GM18951 (cell line): Measurements from ENCODE around the gene DAD1.

Source experiments
- POLR2A ChIP-seq: IDR thresholded peaks from 4 replicates; pipeline ENCODE4 v1.6.1; 2011; ENCODE audit warnings: mild to moderate bottlenecking; ENCODE audit not compliant: insufficient read length, insufficient read depth; ENCODE audit errors: extremely low read depth
- in situ Hi-C: fragments of 300-500 bp; cut with MboI; formaldehyde crosslinking; loops from one replicate; pipeline ENCODE4 v1.12.0; 2022; ENCODE audit warnings: low sequenced_read_pairs, mixed read lengths, inconsistent platforms; ENCODE audit not compliant: unreplicated experiment

The DAD1 gene

GRCh38 chr14:22594156-22594716 is 5.2 kb upstream of the DAD1 start:
- no peak for TF ChIP-seq POLR2A

DNA sequence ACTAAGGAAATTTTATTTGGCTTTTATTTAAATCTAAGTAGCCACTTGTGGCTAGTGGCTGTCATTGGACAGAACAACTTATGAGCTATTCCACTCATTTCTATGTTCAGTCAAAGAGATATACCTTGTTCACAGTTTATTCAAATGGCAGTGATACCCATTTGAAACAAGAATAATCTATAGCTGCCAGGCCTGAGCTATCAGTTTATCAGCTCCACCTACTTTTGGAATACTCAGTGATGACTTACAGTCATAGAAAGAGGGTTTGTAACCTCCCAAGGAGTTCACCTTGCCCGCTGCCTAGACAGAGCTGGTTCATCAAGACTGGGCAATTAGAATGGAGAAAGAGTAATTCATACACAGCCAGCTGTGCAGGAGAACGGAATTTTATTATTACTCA is 4.6 kb upstream of the DAD1 start:
- TF ChIP-seq POLR2A: no peak
- in situ Hi-C loops: no loop called here

More at GRCh38 chr14:22594156-22594716, 5.2 kb upstream of the DAD1 start:
- in situ Hi-C loops: no loop called here

DNA sequence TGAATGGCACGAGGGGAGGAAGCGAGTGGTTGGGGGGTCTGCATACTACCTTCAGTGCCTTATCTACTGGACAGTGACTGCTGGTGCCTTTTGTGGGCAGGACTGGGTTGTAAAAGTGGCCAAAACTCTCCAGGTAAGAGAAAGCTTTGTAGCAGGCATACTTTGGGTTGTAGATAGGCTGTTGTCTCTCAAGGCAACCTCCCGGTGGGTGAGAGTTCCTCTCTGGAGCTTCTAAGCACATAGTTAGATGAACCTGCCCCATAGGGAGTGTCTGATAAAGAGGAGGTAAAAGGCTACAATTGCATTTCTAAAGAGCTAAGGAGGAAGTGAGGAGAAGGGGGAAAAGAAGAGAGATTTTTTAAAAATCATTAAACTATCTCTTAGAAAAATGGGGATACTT is 4.2 kb upstream of the DAD1 start:
- no peak for TF ChIP-seq POLR2A
- in situ Hi-C loops: no loop called here

DNA sequence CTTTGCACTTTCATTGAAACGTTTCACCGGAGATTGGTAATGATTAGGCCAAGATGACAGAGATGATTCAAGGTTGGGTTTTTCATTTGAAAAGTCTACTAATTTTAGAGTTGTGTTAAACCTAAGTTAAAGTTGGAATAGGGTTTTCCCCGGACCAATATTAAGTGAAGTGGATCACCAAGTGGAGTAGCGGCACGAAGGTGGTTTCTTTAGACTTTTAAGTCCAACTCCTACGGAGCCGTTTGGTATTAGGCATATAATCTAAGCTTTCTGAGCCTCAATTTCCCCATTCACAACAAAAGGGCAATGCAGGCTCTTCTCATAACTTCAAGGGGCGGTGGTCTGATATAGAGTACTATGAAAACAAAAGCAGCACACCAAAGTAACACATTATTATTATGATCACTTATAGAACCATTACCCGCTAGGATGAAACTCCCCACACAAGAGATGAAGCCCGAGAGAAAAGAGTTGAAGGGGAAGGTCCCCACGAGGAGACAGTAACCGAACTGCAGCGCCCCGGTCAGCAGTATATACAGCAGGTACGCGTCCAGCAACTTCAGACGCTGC is 413 bp downstream of the DAD1 start:
- in situ Hi-C loops: loop anchor here (10.0 kb wide), 1 partner anchor 266 kb away; no protein-coding TSS in a partner anchor
- no peak for TF ChIP-seq POLR2A

- in situ Hi-C loops: loop anchor here (10.0 kb wide), 1 partner anchor 267 kb away; no protein-coding TSS in a partner anchor
These were observed 1.2 kb downstream of the DAD1 start for GRCh38 chr14:22587677-22588422.

- in situ Hi-C loops: loop anchor here (10.0 kb wide), 1 partner anchor 268 kb away; no protein-coding TSS in a partner anchor
- TF ChIP-seq POLR2A: no peak
These were observed 1.8 kb downstream of the DAD1 start for GRCh38 chr14:22587247-22587646.

- in situ Hi-C loops: loop anchor here (10.0 kb wide), 1 partner anchor 271 kb away; no protein-coding TSS in a partner anchor
- no peak for TF ChIP-seq POLR2A
These were observed 5.0 kb downstream of the DAD1 start for GRCh38 chr14:22583994-22584393.

DNA sequence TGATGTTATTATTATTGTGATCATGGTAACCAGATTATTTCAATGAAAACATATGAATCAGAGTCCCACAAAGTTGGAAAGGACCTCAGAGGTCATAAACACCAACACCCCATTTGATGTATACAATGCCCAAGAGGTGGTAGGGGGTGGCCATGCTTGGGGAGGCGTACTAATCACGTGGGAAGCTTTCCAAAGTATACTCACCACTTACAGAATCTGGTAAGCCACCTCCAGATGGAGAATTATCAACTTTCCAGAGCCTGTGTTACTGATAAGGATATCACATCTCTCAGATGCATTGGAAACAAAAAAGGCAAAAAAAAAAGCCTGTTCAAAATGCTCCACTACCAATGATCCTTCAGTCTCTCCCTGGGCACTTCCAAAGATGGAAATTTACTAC is 8.4 kb downstream of the DAD1 start:
- no peak for TF ChIP-seq POLR2A
- in situ Hi-C loops: loop anchor here (10.0 kb wide), 1 partner anchor 274 kb away; no protein-coding TSS in a partner anchor

- TF ChIP-seq POLR2A: no peak
- in situ Hi-C loops: loop anchor here (10.0 kb wide), 1 partner anchor 275 kb away; no protein-coding TSS in a partner anchor
These were observed 9.1 kb downstream of the DAD1 start for GRCh38 chr14:22579881-22580280.

- TF ChIP-seq POLR2A: no peak
- in situ Hi-C loops: no loop called here
These were observed 9.8 kb downstream of the DAD1 start for GRCh38 chr14:22579236-22579635.

DNA sequence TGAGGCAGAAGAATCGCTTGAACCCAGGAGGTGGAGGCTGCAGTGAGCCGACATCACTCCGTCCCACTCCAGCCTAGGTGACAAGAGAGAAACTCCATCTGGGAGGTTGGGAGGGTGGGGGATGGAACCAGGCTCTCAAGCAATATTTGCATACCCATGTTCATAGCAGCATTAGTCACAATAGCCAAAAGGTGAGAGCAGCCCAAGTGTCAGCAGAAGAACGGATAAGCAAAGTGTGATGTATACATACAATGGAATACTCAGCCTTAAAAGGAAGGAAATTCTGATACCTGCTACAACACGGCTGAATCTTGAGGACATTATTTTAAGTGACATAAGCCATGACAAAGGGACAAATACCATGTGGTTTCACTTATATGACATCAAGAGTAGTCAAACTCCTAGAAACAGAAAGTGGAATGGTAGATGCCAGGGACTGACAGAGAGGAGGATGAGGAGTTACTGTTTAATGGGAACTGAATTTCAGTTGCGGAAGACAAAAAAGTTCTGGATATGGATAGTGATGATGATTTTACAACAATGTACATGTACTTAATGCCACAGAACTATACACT is 11.6 kb downstream of the DAD1 start:
- no peak for TF ChIP-seq POLR2A
- in situ Hi-C loops: no loop called here

- no peak for TF ChIP-seq POLR2A
- in situ Hi-C loops: loop anchor here (5.0 to 25.0 kb wide), 2 partner anchors 78 to 488 kb away; partner anchors contain the start of gene CDH24
These were observed 15.2 kb downstream of the DAD1 start for GRCh38 chr14:22573804-22574203.

DNA sequence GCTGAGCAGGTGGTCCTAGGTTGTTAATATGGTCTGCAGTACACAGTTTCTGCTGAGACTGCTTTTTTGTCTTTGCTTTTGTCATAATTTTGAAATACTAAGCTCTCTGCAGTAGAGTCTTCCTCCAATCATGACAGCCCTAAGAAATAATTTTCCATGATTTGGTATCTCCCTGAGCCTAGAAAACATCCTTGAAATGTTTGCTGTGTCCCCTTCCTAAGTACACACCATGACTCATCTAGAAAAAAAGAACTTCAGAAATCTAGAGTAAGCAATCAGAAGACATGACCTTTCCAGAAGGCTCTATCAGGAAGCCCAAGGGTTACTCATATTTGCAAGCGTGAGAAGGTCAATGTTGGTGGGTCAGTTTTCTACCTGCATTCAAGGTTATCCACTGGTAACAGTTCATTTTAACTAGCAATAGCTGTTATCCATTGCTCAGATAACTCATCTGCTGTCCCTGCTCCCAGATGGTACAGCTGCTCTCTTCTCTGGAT is 16.4 kb downstream of the DAD1 start:
- in situ Hi-C loops: loop anchor here (5.0 to 25.0 kb wide), 2 partner anchors 80 to 490 kb away; partner anchors contain the start of gene CDH24
- no peak for TF ChIP-seq POLR2A
